NCI-H146 (cell line): ENCODE data around the gene EEF2K.

Experiments
- DNase-seq: peaks from one replicate; lab custom pipeline; 2025; lab: John Stamatoyannopoulos, UW

EEF2K gene

DNA sequence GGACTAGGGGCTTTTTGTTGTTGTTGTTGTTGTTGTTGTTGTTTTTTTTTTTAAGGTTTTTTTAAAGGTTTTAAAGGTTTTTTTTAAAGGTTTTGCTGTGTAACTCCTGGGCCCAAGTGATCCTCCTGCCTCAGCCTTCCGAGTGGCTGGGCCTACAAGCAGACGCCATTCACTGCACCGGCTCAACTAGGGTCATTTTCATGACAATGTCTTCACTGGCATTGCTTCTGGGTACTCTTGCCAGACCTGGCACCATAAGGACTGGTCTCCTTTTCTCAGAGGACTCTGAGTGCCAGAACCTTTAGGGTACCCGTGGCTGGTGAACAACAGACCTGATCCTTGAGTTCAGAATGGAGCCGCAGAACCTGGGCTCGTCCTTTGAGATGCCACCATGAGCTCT lies 111.5 kb downstream of the EEF2K start:
- DNase-seq, result no peak

DNA sequence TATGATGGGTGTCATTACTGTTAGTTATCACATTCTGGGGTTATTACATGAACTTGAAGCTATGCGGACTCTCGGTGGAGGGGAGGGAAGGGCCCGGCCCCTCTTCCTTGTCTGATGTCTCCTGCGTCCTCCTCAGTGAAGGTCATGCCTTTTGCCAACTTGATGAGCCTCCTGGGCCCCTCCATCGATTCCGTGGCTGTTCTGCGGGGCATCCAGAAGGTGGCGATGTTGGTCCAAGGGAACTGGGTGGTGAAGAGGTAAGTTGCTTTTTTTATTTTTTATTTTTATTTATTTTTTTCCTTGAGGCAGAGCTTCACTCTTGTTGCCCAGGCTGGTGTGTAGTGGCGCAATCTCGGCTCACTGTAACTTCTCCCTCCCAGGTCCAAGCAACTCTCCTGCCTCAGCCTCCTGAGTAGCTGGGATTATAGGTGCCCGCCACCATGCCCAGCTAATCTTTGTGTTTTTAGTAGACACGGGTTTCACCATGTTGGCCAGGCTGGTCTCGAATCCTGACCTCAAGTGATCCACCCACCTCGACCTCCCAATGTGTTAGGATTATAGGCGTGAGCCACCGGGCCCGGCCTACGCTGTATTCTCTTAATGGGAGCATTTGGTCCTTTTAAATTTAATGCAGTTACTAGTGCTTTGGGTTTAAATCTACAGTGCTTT lies 112.7 kb downstream of the EEF2K start:
- DNase-seq, result no peak

GRCh38 chr16:22320572-22321339 lies 114.7 kb downstream of the EEF2K start:
- no peak for DNase-seq

GRCh38 chr16:22321340-22322001 lies 115.4 kb downstream of the EEF2K start:
- DNase-seq, result peak; percentile 76

DNA sequence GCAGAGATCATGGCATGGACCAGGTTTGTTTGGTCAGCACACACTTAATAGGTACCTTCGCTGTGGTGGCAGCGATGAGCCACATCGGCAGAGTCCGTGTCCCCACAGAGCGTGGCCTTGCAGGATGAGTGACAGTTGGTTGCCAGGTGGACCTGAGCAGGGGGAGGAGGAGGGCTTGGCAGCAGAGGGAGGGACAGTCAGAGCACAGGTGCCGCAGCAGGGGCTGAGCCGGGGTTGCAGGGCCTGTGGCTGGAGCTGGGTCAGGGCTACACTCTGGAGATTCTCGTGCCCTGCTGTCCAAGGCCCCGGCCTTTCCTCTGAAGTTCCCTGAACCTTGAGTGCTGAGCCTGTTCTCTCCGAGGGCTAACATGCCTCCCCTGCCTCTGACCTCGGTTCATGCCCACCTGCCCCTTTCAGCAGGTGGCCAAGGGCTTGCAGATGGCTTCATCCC lies 116.0 kb downstream of the EEF2K start:
- no peak for DNase-seq

- DNase-seq, result no peak
These were observed 116.7 kb downstream of the EEF2K start for GRCh38 chr16:22322741-22323140.

DNA sequence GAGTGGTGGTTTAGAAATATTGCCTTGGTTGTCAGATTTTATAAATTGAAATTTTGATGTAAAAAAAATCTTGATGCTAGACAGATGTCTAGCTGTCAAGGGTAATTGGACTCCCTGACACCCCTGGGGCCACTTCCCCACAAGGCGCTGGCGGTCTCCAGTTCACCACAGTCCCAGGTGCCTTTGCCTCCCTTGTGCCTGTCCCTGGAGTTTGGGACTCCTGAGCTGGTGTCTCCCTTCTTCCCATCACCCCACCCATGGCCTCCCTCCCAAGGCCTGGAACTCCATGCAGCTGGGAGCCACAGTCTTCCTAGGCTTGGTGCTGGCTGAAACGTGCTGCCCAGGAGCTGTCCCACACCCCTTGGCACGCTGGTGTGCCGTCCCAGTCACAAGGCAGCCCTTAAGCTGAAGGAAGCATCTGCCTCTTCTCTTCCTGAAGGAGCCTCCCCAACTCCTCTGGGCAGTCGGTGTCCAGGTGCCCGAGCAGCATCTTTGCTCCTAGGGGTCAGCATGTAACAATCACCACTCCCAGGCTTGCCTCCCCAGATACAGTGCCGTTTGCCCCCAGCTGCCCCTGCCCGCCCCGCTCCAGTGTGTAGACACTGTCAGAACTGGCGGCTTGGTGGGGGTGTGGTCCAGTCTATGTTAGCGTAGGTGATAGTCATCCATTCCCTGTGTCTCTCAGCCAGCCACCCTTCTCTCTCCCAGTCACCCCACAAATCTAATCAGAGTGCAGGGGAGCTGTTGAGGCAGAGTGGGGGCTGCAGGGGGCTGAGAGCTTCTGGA lies 117.3 kb downstream of the EEF2K start:
- DNase-seq, result no peak

GRCh38 chr16:22323959-22324786 lies 118.1 kb downstream of the EEF2K start:
- no peak for DNase-seq

- no peak for DNase-seq
These were observed 118.9 kb downstream of the EEF2K start for GRCh38 chr16:22324787-22325597.

GRCh38 chr16:22325598-22326368 lies 119.7 kb downstream of the EEF2K start:
- DNase-seq, result no peak

DNA sequence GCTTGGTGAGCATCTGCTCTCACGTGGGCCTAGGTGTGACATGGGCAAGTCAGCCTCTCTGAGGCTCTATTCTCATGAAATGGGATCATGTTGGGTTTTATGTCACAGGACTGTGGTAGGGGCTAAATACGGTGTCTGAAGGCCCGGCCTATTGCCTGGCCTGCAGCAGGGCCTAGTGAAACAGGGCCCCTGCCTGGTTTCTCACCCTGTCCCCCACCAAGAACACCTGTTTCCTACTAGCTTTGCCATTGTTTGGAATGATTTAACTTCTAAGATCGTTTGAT lies 120.2 kb downstream of the EEF2K start:
- no peak for DNase-seq

GRCh38 chr16:22326771-22327445 lies 120.8 kb downstream of the EEF2K start:
- DNase-seq, result no peak

DNA sequence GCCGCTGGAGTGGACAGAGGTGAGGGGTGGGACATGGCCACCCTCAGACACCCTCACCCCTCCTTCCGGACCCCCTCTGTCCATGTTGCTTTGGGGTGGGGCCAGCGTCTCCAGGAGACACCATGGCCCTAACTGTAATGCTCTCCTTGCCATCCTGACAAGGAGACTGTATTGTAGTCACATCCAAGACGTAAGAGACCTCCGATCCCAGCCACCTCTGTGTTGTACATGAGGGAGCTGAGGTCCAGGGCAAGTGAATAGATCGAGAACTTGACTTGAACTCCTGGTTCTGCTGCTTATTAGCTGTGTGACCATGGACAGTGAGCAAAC lies 121.3 kb downstream of the EEF2K start:
- DNase-seq, result no peak

DNA sequence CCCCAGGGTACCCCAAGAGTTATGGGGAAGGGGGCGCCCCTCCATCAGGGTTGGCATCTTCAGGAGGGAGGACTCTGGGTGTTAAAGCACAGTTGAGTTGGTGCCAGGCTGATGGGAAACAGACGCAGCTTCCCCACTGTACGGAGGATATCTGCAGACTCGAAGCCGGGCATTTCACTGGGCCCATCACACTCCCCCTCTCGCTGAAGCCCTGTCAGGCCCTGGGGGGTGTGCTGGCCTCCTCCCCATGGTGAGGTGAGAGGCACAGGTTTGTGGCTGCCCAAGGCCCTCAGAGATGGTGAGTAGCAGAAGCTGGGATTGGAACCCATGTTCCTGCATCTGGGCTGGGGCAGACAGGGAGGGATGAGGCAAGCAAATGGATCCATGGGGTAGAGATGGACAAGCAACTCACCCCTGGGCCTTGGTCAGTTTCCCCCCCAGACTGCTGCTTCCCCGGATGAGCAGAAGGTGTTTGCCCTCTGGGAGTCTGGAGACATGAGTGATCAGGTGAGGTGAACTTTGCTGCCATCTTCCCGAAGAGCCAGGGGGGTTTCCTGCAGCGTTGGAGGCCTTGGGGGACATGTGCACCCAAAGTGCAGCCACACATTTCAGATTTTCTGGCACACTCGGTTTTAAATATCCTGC lies 122.1 kb downstream of the EEF2K start:
- no peak for DNase-seq

- no peak for DNase-seq
These were observed 123.2 kb downstream of the EEF2K start for GRCh38 chr16:22329199-22329695.

DNA sequence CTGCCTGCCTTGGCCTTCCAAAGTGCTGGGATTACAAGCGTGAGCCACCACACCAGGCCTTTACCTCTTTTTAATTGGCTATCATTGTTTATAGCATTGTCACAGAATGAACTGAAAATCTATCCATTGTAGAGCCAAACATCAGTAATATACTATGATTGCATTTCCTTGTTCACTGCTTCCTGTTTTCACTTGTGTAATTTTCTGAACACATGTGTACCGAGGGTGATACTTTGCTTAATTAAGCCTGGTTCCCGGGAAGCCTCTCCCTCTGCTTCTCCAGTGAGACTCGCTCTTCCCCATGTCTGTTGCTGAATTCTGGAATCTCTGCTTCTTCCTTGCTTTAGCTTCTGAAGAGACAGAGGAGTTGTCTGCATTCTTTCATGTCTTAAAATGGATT lies 124.2 kb downstream of the EEF2K start:
- DNase-seq, result no peak

- DNase-seq, result no peak
These were observed 127.4 kb downstream of the EEF2K start for GRCh38 chr16:22333457-22333994.

- DNase-seq, result no peak
These were observed 129.7 kb downstream of the EEF2K start for GRCh38 chr16:22335668-22336246.
